MM.1S (cell line): ENCODE results near the gene PHF11.

Experiments
- EZH2 ChIP-seq: fragments of 300-600 bp; sonication (generic); optimal IDR thresholded peaks from 2 replicates; pipeline ENCODE3; 2017; ENCODE audit warnings: low read depth, mild to moderate bottlenecking, antibody characterized with exemption, low read length, mixed read lengths
- TF ChIP-seq, protein P1 (sequence below): fragments of 300-600 bp; sonication (generic); IDR thresholded peaks from 2 replicates; pipeline ENCODE4 v1.5.1; 2016; ENCODE audit warnings: antibody characterized with exemption, low read length, mixed read lengths

DNA sequence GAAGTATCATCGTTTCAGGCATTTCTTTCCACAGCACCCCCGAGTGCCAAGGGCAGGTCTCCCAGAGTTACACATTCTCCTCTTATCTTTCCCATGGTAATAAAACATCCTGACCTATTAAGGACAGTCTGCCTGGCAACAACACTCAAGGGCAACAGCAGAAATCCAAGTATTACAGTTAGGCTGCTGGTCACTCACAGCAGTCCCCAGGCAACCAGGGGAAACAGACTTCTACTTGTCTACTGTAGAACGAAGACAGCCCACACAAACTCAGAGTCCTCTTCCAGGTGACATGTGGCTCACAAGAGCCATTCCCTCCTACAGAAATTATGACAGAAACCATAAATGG, 65.3 kb downstream of the PHF11 start:
- TF ChIP-seq, protein P1, sequence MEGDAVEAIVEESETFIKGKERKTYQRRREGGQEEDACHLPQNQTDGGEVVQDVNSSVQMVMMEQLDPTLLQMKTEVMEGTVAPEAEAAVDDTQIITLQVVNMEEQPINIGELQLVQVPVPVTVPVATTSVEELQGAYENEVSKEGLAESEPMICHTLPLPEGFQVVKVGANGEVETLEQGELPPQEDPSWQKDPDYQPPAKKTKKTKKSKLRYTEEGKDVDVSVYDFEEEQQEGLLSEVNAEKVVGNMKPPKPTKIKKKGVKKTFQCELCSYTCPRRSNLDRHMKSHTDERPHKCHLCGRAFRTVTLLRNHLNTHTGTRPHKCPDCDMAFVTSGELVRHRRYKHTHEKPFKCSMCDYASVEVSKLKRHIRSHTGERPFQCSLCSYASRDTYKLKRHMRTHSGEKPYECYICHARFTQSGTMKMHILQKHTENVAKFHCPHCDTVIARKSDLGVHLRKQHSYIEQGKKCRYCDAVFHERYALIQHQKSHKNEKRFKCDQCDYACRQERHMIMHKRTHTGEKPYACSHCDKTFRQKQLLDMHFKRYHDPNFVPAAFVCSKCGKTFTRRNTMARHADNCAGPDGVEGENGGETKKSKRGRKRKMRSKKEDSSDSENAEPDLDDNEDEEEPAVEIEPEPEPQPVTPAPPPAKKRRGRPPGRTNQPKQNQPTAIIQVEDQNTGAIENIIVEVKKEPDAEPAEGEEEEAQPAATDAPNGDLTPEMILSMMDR, result no peak
- no peak for TF ChIP-seq EZH2
